Measurements from ENCODE around the gene DGKI. TPM values are rescaled to one million over a fixed set of nuclear protein-coding genes. Genes with fewer than 3 reads are reported as not detected.

DGKI gene
- total and polyA plus RNA-seq, 3 donors from 2014 or later: 3.2 to 6.6 (median 4.3) TPM

DNA sequence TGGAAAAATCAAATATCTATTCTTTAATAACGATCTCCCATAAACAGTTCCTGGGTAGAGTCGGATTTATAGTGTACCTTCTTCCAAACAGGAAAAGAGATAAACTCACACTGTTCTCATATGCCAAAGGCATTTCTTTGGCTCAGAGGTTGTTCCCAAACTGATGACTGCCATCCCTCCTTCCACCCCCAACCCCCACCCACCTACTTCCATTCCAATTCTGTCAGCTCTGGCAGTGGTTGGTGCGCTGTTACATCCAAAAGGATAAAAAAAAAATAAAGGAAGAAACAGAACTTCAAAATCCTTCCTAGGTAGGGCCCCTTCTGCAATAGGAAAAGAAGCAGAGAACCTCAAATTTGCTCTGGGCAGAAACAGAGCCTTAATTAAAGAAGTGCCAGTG lies 104.7 kb downstream of the DGKI start:
- no peak for TF ChIP-seq POLR2A (IDR thresholded peaks at IDR 0.05)
- TF ChIP-seq, protein P1, sequence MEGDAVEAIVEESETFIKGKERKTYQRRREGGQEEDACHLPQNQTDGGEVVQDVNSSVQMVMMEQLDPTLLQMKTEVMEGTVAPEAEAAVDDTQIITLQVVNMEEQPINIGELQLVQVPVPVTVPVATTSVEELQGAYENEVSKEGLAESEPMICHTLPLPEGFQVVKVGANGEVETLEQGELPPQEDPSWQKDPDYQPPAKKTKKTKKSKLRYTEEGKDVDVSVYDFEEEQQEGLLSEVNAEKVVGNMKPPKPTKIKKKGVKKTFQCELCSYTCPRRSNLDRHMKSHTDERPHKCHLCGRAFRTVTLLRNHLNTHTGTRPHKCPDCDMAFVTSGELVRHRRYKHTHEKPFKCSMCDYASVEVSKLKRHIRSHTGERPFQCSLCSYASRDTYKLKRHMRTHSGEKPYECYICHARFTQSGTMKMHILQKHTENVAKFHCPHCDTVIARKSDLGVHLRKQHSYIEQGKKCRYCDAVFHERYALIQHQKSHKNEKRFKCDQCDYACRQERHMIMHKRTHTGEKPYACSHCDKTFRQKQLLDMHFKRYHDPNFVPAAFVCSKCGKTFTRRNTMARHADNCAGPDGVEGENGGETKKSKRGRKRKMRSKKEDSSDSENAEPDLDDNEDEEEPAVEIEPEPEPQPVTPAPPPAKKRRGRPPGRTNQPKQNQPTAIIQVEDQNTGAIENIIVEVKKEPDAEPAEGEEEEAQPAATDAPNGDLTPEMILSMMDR (IDR thresholded peaks at IDR 0.05): no peak
- Histone ChIP-seq H3K4me3 (no peak overlapping the region), H3K4me1 (no peaks in the 10 kb centered on the region), H3K36me3 (ENCODE audit: low read depth, missing control alignments) (no peaks in the 10 kb centered on the region), H3K27ac (no peak overlapping the region), H3K27me3 (no peaks in the 10 kb centered on the region), H3K9me3 (no peaks in the 10 kb centered on the region)
- 82 to 85% methylated on average over 3 of the region's 3 CpGs for WGBS, 2 donors
- DNase-seq: no peak
- intact Hi-C loops (cut with DNase I; ENCODE audit: low total_unique reads): no loop called here

DNA sequence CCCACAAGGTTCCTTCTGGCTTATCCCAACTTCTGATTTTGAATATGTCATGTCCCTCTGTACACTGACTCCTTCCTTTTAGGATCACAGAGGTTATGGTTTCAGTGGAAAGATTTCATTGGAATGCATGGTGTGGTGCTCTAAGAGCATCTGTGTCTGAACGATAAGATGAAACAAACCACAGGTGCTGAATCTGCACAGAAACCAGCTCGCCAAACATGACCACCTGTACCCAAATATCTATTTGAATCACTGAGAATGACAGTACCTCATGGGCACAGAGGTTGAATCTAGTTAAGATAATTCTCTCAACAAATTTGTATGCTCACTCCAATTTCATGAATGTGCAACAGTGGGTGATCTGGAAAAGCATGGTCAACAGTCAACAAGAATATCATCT lies 105.3 kb downstream of the DGKI start:
- DNase-seq: no peak
- Histone ChIP-seq H3K27ac (no peak overlapping the region), H3K36me3 (ENCODE audit: low read depth, missing control alignments) (no peaks in the 10 kb centered on the region), H3K4me1 (no peaks in the 10 kb centered on the region), H3K4me3 (no peak overlapping the region), H3K9me3 (no peaks in the 10 kb centered on the region), H3K27me3 (no peaks in the 10 kb centered on the region)
- WGBS, 2 donors: 90% methylated on average over 2 of the region's 2 CpGs
- intact Hi-C loops (cut with DNase I; ENCODE audit: low total_unique reads): no loop called here
- no peak for TF ChIP-seq POLR2A (IDR thresholded peaks at IDR 0.05)
- TF ChIP-seq, protein P1 (IDR thresholded peaks at IDR 0.05): no peak

DNA sequence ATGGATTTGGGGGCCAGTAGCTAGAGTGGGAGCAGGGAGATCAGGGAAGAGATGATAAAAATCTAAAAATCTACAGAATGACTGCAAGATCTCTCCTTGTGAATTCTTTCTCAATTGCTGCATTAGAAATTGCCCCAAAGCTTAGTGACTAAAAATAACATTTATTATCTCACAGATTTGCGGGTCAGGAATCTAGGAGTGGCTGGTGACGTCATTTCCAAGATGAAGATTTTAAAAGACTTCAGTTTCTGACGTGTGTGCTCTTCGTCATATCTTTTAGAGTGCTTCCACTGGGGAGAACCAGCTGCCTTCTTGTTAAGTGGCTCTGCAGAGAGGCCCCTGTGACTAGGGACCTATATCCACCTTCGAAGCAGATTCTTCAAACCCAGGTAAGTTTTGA lies 112.6 kb downstream of the DGKI start:
- DNase-seq: no peak
- Histone ChIP-seq H3K4me1 (no peaks in the 10 kb centered on the region), H3K9me3 (no peaks in the 10 kb centered on the region), H3K27me3 (no peaks in the 10 kb centered on the region), H3K4me3 (no peak overlapping the region), H3K36me3 (ENCODE audit: low read depth, missing control alignments) (no peaks in the 10 kb centered on the region), H3K27ac (no peak overlapping the region)
- TF ChIP-seq, protein P1 (IDR thresholded peaks at IDR 0.05): no peak
- TF ChIP-seq POLR2A (IDR thresholded peaks at IDR 0.05): no peak
- 73 to 76% methylated on average over 5 of the region's 5 CpGs for WGBS, 2 donors
- intact Hi-C loops (cut with DNase I; ENCODE audit: low total_unique reads): no loop called here

DNA sequence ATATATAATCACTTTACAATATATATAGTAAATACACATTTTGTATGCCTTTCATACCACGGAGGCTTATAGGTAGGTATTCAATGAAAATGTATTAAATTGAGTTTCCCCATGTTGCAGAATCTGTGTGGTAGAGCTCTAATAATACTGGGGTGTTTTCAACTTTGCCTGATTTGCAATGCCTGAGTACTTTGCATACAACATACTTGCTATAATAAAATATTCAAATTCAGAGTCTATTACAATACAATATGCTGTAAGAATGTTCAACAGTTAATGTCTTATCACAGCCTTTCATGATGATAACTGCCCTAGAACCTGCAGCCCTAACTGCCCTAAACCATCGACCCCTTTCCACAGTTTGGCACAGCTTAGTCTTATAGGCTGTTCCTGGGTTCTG lies 114.6 kb downstream of the DGKI start:
- Histone ChIP-seq H3K36me3 (ENCODE audit: low read depth, missing control alignments) (no peaks in the 10 kb centered on the region), H3K9me3 (no peaks in the 10 kb centered on the region), H3K27me3 (no peaks in the 10 kb centered on the region), H3K27ac (no peak overlapping the region), H3K4me3 (no peak overlapping the region), H3K4me1 (no peaks in the 10 kb centered on the region)
- 70 to 77% methylated on average over 2 of the region's 2 CpGs for WGBS, 2 donors
- no peak for TF ChIP-seq POLR2A (IDR thresholded peaks at IDR 0.05)
- TF ChIP-seq, protein P1 (IDR thresholded peaks at IDR 0.05): no peak
- intact Hi-C loops (cut with DNase I; ENCODE audit: low total_unique reads): no loop called here
- DNase-seq: no peak

DNA sequence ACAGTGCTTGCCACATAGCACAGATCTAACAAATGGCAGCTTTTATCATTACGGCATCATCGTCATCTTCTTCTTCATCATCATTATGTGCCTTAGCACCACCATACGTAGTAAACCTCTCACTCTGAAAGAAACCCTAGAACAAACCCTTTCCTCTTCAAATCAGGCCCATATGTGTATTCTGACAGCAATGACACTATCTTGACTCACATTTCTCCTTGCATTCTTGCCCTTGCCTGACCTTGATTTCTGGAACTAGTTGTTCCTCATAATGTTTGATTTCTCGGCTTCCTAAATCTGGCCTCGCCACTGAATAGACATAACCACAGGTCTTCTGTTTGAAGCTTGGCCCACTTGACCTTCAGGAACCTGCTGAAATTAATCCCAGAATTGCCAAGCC lies 115.3 kb downstream of the DGKI start:
- TF ChIP-seq, protein P1 (IDR thresholded peaks at IDR 0.05): no peak
- no peak for TF ChIP-seq POLR2A (IDR thresholded peaks at IDR 0.05)

More for the DNA sequence above, 115.3 kb downstream of the DGKI start:
- intact Hi-C loops (cut with DNase I; ENCODE audit: low total_unique reads): no loop called here
- Histone ChIP-seq H3K4me1 (no peaks in the 10 kb centered on the region), H3K4me3 (no peak overlapping the region), H3K36me3 (ENCODE audit: low read depth, missing control alignments) (no peaks in the 10 kb centered on the region), H3K9me3 (no peaks in the 10 kb centered on the region), H3K27me3 (no peaks in the 10 kb centered on the region), H3K27ac (no peak overlapping the region)
- 66 to 68% methylated on average over 5 of the region's 5 CpGs for WGBS, 2 donors
- DNase-seq: no peak
